Coronary artery (tissue), 2 donors: ENCODE results near the gene EIF3L.
A peak's percentile ranks its signal among the peaks of the same experiment; 100 is the strongest.

Experiments
- DNase-seq: peaks from one replicate; pipeline ENCODE4 v3.0.0-alpha.2; 2017; ENCODE audit warnings: low spot score
- H3K27ac ChIP-seq, 2 donors: fragments of 200-600 bp; sonication (generic); one replicate each; pipeline ENCODE4 v1.5.1; 2016 to 2019
- H3K4me3 ChIP-seq: fragments of 200-600 bp; sonication (generic); 2 replicates; pipeline ENCODE4 v1.5.1; 2016; ENCODE audit warnings: mild to moderate bottlenecking, moderate library complexity
- CTCF ChIP-seq: fragments of 200-600 bp; sonication (generic); IDR thresholded peaks from one replicate; pipeline ENCODE4 v1.5.1; 2019; ENCODE audit warnings: antibody characterized with exemption

The EIF3L gene

GRCh38 chr22:37897807-37898206 is 48.6 kb downstream of the EIF3L start:
- no peak for DNase-seq
- Histone ChIP-seq H3K27ac (no peak overlapping the region), H3K4me3 (no peak overlapping the region)
- TF ChIP-seq CTCF, result no peak

- TF ChIP-seq CTCF, result no peak
- no peak for DNase-seq
- H3K27ac ChIP-seq, result no peak overlapping the region
These were observed 49.4 kb downstream of the EIF3L start for GRCh38 chr22:37898441-37899181.

GRCh38 chr22:37904572-37905533 is 55.6 kb downstream of the EIF3L start:
- DNase-seq, result no peak

More at GRCh38 chr22:37898441-37899181, 49.4 kb downstream of the EIF3L start:
- no peak overlapping the region for H3K4me3 ChIP-seq

GRCh38 chr22:37905534-37906363 is 56.5 kb downstream of the EIF3L start, which contains the start of gene MICALL1:
Gene MICALL1, plus strand, starts transcription at chr22:37906297. Its CDS starts 126 bp downstream, at chr22:37906423.
- peak within 1 kb of the TSS; percentile 84 to 92 for H3K27ac ChIP-seq
- H3K4me3 ChIP-seq, result peak within 1 kb of the TSS; percentile 98
- no peak for TF ChIP-seq CTCF
- DNase-seq, result no peak

More at GRCh38 chr22:37904572-37905533, 55.6 kb downstream of the EIF3L start:
- Histone ChIP-seq H3K27ac (peak overlapping the region; percentile 79 to 92), H3K4me3 (peak overlapping the region; percentile 98)
- TF ChIP-seq CTCF, result no peak

GRCh38 chr22:37906364-37907008 is 57.3 kb downstream of the EIF3L start:
- H3K4me3 ChIP-seq, result peak overlapping the region; percentile 98
- DNase-seq, result no peak
- no peak for TF ChIP-seq CTCF
- H3K27ac ChIP-seq, result peak overlapping the region; percentile 84 to 92
